ENCODE measurements around the gene SLC6A6. TPM values are rescaled to one million over a fixed set of nuclear protein-coding genes. Genes with fewer than 3 reads are reported as not detected.

Gene SLC6A6
- total RNA-seq, 1 experiment from 2014 or later, result 72.6 TPM

GRCh38 chr3:14491396-14492190, 89.2 kb downstream of the SLC6A6 start:
- Histone ChIP-seq H3K4me2 (ENCODE audit: insufficient read depth, insufficient read length, low read length) (no peak overlapping the region), H3K9me3 (ENCODE audit: control insufficient read depth, low read depth, low read length) (no peaks in the 10 kb centered on the region), H2BK20ac (ENCODE audit: low read depth, low read length, poor library complexity, severe bottlenecking) (no peak overlapping the region), H3T11ph (ENCODE audit: low read length) (no peak overlapping the region), H3K79me1 (ENCODE audit: insufficient read depth, low read depth, low read length, poor library complexity, severe bottlenecking) (no peaks in the 10 kb centered on the region), H4K5ac (ENCODE audit: insufficient read length, low read depth, low read length) (no peak overlapping the region), H3K23ac (ENCODE audit: insufficient read length, low read depth, low read length) (no peak overlapping the region), H3K4ac (ENCODE audit: low read depth, low read length) (no peak overlapping the region), H3K14ac (ENCODE audit: insufficient read depth, low read length) (no peak overlapping the region; the same call in 1 of the 2 replicates), H3K56ac (ENCODE audit: insufficient read length, low read depth, low read length) (no peak overlapping the region), H3K4me1 (ENCODE audit: insufficient read depth, low read length) (no peaks in the 10 kb centered on the region), H3K27ac (ENCODE audit: insufficient read length, low read depth, low read length) (no peak overlapping the region), H4K8ac (replicated peaks; ENCODE audit: insufficient read length, low read depth, low read length) (no peak overlapping the region), H2BK120ac (ENCODE audit: low read depth, low read length, poor library complexity, severe bottlenecking) (no peak overlapping the region), H2AK5ac (ENCODE audit: insufficient read length, low read length) (no peak overlapping the region), H3K27me3 (ENCODE audit: insufficient read depth, low read length) (no peaks in the 10 kb centered on the region), H3K9ac (ENCODE audit: extremely low read depth, insufficient read length, low read length) (no peak overlapping the region), H4K91ac (ENCODE audit: insufficient read length, low read depth, low read length) (no peak overlapping the region), H3K23me2 (ENCODE audit: insufficient read length, low read depth, low read length, poor library complexity, severe bottlenecking) (no peaks in the 10 kb centered on the region), H2BK5ac (ENCODE audit: insufficient read length, low read length) (no peak overlapping the region), H2AFZ (ENCODE audit: low read length) (no peak overlapping the region), H3K79me2 (ENCODE audit: insufficient read depth, low read length) (no peaks in the 10 kb centered on the region), H2BK12ac (ENCODE audit: insufficient read length, low read depth, low read length) (no peak overlapping the region), H4K20me1 (ENCODE audit: control insufficient read depth, insufficient read depth, insufficient read length) (no peaks in the 10 kb centered on the region), H3K18ac (ENCODE audit: insufficient read length, low read depth, low read length) (no peak overlapping the region), H2BK15ac (ENCODE audit: low read depth, low read length) (no peak overlapping the region)
- H3K36me3 Mint-ChIP-seq (ENCODE audit: insufficient read depth in 1 of 3, low read depth in 3 of 3), result peaks cover 0 to 17% (median 2%) of the 10 kb centered on the region in 3 experiments; a peak in 4 of 7 replicates
- DNase-seq, result no peak
- no peak overlapping the region for H3K4me3 Mint-ChIP-seq
- H3K4me1 Mint-ChIP-seq, result no peaks in the 10 kb centered on the region
- TF ChIP-seq, protein P1, sequence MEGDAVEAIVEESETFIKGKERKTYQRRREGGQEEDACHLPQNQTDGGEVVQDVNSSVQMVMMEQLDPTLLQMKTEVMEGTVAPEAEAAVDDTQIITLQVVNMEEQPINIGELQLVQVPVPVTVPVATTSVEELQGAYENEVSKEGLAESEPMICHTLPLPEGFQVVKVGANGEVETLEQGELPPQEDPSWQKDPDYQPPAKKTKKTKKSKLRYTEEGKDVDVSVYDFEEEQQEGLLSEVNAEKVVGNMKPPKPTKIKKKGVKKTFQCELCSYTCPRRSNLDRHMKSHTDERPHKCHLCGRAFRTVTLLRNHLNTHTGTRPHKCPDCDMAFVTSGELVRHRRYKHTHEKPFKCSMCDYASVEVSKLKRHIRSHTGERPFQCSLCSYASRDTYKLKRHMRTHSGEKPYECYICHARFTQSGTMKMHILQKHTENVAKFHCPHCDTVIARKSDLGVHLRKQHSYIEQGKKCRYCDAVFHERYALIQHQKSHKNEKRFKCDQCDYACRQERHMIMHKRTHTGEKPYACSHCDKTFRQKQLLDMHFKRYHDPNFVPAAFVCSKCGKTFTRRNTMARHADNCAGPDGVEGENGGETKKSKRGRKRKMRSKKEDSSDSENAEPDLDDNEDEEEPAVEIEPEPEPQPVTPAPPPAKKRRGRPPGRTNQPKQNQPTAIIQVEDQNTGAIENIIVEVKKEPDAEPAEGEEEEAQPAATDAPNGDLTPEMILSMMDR (conservative IDR thresholded peaks at IDR 0.05), result no peak
- no peaks in the 10 kb centered on the region for H3K9me3 Mint-ChIP-seq
- WGBS (ENCODE audit: extremely low coverage, insufficient read length, low lambda C conversion rate), result no CpG with 5 or more reads among the region's 17 CpGs
- no peak overlapping the region for H3K27ac Mint-ChIP-seq
- H3K27me3 Mint-ChIP-seq (ENCODE audit: low read depth), result no peaks in the 10 kb centered on the region; the same call in 1 of the 2 replicates

Data from H9 (cell line).